ENCODE results near the gene ADAMTS4. TPM values are rescaled to one million over a fixed set of nuclear protein-coding genes. Genes with fewer than 3 reads are reported as not detected.

Gene ADAMTS4
- total and polyA plus RNA-seq, 2 of the 4 experiments (the other 2 are of a cell fraction) = 0.39 to 0.72 TPM

DNA sequence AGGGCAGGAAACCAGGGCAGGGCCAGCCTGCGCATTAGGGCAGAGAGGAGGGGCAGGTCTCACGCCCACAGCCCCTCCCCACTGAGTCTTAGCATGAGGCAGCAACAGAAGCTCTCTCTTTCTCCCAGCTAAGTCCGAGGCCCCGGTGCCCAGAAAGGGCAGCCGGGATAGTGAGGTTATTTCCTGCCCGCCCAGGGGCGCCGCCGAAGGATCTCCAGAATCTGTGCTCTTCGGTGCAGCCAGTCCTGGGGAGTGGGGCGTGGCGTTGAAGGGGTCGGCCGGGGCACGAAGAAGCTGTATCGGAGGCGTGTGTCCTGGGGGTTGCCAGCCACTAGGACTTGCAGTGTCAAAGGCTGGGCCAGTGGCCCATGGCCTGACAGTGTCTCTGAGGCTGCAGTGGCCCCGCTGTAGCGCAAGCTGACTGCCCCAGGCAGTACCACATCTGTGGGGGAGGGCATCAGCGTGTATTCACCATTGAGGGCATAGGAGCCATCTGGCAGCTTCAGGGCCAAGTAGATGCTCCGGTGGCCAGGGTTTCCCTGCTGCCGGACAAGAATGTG lies 7.8 kb downstream of the ADAMTS4 start:
- H2BK15ac ChIP-seq (ENCODE audit: low read depth, low read length) = no peak overlapping the region
- in situ Hi-C loops (cut with MboI; ENCODE audit: low sequenced_read_pairs) = no loop called here
- H4K91ac ChIP-seq (ENCODE audit: insufficient read depth, low read depth, low read length) = no peak overlapping the region
- no peak overlapping the region for H3K9ac ChIP-seq (ENCODE audit: low read depth, low read length)
- no peak overlapping the region for H2BK5ac ChIP-seq (ENCODE audit: low read depth, low read length, poor library complexity, severe bottlenecking)
- H2AFZ ChIP-seq (replicated peaks; ENCODE audit: low read length, poor library complexity) = no peak overlapping the region
- no peak for ATAC-seq (ENCODE audit: low read depth)
- H4K8ac ChIP-seq (ENCODE audit: low read depth in 2 of 2, low read length in 2 of 2) = no peak overlapping the region
- no peak overlapping the region for H3K4me2 ChIP-seq (ENCODE audit: low read depth, low read length)
- WGBS, 2 experiments (ENCODE audit: extremely low coverage in 2 of 2, insufficient read length in 1 of 2) = 71% methylated on average over 13 of the region's 22 CpGs; no CpG with 5 or more reads in 1 of the 2 experiments
- no peaks in the 10 kb centered on the region for H3K36me3 ChIP-seq (ENCODE audit: control insufficient read depth, insufficient read depth, low read length)
- H2AK5ac ChIP-seq (ENCODE audit: low read depth, low read length) = no peak overlapping the region
- no peak overlapping the region for H3K18ac ChIP-seq (ENCODE audit: low read depth, low read length)
- POLR2A ChIA-PET (ENCODE audit: unreplicated experiment) = no interaction called here
- DNase-seq = no peak
- no peak overlapping the region for H2BK120ac ChIP-seq (ENCODE audit: low read depth, low read length)
- H3K27ac ChIP-seq (ENCODE audit: insufficient read depth, low read length) = no peak overlapping the region
- H3K14ac ChIP-seq (replicated peaks; ENCODE audit: low read depth, low read length) = no peak overlapping the region
- H2AK9ac ChIP-seq (replicated peaks; ENCODE audit: low read depth, low read length, poor library complexity) = no peak overlapping the region
- no peaks in the 10 kb centered on the region for H3K9me3 ChIP-seq (ENCODE audit: control insufficient read depth, insufficient read depth, low read length)
- H3K79me1 ChIP-seq (ENCODE audit: low read depth in 1 of 2, low read length in 2 of 2) = no peaks in the 10 kb centered on the region
- no TSS peak for BruUV-seq (replicated peaks)
- intact Hi-C loops (cut with micrococcal nuclease) = no loop called here
- no peak overlapping the region for H3K4me3 ChIP-seq (ENCODE audit: insufficient read depth, low read depth, low read length)
- H2BK20ac ChIP-seq (ENCODE audit: low read depth, low read length) = no peak overlapping the region
- no peak overlapping the region for H3K23ac ChIP-seq (ENCODE audit: low read depth, low read length)
- no peaks in the 10 kb centered on the region for H4K20me1 ChIP-seq (ENCODE audit: insufficient read depth, low read length)
- no peaks in the 10 kb centered on the region for H3K27me3 ChIP-seq (ENCODE audit: control insufficient read depth, insufficient read depth, low read length)
- H4K5ac ChIP-seq (ENCODE audit: low read depth, low read length) = no peak overlapping the region
- no peak overlapping the region for H3K4ac ChIP-seq (ENCODE audit: low read depth, low read length)
- CTCF ChIA-PET = interaction anchor here (1.3 kb wide), 1 partner anchor 35 kb away, joined by 8 read pairs; the partner anchor contains the start of gene TOMM40L
- TF ChIP-seq RCOR1 (IDR thresholded peaks at IDR 0.05; ENCODE audit: insufficient replicate concordance, low read length) = no peak
- no peaks in the 10 kb centered on the region for H3K9me1 ChIP-seq (ENCODE audit: insufficient read depth, low read length)
- no peaks in the 10 kb centered on the region for H3K4me1 ChIP-seq (ENCODE audit: control insufficient read depth, insufficient read depth, low read length)
- no peak overlapping the region for H3K56ac ChIP-seq (ENCODE audit: extremely low read depth, insufficient read depth, low read length)
- dilution Hi-C loops (cut with HindIII; ENCODE audit: low sequenced_read_pairs, unreplicated experiment) = no loop called here

Measured in IMR-90 (cell line).